ENCODE results near the gene DUSP5.

Gene DUSP5

DNA sequence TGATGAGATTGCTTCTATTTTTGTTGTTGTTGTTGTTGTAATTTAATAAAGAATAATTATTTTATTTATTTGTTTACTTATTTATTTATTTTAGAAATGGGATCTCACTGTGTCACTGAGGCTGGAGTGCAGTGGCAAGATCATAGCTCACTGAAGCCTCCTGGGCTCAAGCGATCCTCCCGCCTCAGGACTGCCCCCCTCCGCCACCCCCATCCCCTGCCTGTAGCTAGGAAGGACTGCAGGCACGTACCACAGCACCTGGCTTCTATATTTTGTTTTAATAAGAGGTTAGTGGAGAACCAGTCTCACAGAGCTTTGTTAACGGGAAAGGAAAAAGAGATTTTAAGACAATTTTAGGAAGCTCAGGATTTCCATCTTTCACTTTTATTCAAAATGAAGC lies 50.3 kb downstream of the DUSP5 start:
- DNase-seq = no peak

DNA sequence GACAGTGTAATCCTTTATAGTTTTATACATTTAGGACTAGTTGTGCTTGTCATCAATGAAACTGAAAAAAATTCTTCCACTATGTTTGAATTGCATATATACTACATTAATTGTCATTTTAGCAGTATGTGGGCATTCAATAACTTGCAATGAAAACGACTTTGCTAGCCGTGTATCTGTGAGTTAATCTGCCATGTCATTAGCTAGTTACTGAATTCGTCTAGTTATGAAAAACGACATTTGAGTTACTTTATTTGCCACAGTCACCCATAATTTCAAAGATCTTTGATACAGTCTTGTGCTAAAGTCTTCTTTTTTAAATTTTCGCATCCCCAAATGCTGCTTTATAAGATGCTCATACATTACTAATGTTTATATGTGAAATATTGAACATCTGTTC lies 51.5 kb downstream of the DUSP5 start:
- no peak for DNase-seq

DNA sequence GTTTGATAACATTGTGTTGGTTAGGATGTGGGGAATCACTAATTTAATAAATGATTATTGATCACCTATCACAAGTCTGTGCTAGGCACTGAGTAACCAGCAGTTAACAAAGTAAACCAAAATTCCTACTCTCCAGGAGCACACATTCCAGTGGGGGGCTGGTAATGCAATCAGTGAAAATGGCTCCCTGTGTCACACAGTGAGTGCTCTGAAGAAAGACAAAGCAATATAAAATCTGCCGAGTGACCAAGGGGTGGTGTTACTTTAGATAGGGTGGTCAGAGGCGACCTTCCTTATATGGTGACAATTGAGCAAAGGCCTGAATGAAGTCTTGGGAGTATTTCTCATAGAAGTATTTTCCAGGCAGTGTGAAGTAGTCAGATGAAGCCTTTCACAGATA lies 56.2 kb downstream of the DUSP5 start:
- no peak for DNase-seq

DNA sequence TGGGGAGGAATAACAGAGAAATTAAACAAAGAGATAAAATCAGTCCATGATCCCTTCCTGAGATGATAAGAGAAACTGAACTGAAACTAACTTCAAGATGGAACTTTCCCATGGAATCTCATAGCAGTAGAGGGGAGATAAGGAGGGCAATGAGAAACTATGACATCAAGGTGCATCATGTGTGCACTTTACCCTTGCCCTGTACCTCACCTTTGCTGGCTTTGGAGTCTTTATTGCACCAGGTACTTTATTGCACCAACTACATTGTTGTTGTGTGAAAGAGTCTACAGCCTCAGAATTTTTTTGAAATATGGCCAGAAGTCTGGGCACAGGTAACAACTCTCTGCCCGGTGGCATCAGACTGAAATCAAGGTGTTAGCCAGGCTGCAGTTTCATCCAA lies 58.6 kb downstream of the DUSP5 start:
- DNase-seq = no peak

DNA sequence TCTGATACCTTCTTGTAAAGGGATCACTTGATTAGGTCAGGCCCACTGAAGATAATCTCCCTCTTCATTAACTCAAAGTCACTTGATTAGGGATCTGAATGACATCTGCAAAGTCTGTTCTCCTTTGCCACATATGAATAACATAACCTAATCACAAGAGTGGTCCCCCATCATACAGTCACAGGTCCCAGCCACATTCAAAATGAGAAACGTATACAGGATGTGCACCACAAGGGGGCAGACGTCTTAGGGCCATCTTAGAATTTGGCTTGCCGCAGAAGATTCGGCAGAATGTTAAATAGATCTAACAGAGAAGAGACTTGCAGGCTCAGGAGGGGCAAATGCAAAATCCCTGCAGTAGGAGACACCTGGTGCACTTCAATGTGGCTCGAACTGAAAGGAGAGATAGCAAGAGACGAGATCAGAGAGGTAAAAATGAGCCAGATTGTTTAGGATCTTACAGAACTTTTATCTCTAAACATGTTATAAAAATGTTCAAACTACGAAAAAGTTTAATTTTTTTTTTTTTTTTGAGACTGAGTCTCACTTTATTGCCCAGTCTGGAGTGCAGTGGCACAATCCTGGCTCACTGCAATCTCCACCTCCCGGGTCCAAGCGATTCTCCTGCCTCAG lies 59.4 kb downstream of the DUSP5 start:
- peak; percentile 63 to 68 for DNase-seq

DNA sequence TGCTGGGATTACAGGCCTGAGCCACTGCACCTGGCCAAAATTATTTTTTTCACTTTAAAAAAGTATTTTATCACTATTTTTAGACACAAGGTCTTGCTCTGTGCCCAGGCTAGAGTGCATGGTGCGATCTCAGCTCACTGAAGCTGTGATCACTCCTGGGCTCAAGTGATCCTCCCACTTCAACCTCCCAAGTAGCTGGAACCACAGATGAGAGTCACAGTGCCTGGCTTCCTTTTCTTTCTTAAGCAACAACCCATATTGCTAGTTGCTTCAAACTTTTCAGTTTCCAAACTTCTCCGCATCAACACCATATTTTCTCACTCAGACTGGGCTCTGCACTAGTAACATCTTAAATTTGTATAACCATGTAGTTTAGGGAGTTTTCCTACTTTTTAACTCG lies 60.3 kb downstream of the DUSP5 start:
- DNase-seq = no peak

DNA sequence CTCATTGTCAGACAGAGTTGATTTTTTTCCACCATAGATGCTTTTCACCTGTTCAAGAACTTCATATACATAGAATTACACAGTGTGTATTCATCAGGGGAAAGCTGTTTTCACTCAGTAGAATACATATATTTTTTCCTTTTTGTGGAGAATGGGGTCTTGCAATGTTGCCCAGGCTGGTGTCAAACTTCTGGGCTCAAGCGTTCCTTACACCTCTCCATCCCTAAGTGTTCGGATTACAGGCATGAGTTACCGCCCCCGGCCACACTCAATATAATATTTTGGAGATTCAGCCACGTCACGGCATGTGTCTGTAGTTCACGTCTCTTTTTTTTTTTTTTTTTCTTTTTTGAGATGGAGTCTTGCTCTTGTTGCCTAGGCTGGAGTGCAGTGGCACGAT lies 62.3 kb downstream of the DUSP5 start:
- DNase-seq = no peak
